Bronchus fibroblast of lung (primary cell): ENCODE results near the gene KRTAP6-3. TPM values are rescaled to one million over a fixed set of nuclear protein-coding genes. Genes with fewer than 3 reads are reported as not detected.

Experiments
- total RNA-seq: library from RNA; depleted of rRNA; stranded (reverse); fragments of >200 nt; gene quantifications from 2 replicates; pipeline ENCODE4 v1.2.3, GENCODE V29; 2015

The KRTAP6-3 gene, protein sequence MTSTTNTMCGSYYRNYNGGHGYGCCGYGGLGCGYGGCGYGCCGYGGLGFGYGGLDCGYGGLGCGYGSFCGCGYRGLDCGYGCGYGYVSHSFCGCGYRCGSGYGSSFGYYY
- not detected in 2 replicates for total RNA-seq

GRCh38 chr21:30592140-30592539 lies at the start of gene KRTAP6-3:
TSS of gene KRTAP6-3 (plus strand) at chr21:30592440. CDS start at chr21:30592446, 6 bp downstream.

GRCh38 chr21:30561264-30561895 lies 30.9 kb upstream of the KRTAP6-3 start, which contains the start of gene KRTAP19-7:
TSS of gene KRTAP19-7 (minus strand) at chr21:30561314. CDS start at chr21:30561289, 25 bp downstream.

DNA sequence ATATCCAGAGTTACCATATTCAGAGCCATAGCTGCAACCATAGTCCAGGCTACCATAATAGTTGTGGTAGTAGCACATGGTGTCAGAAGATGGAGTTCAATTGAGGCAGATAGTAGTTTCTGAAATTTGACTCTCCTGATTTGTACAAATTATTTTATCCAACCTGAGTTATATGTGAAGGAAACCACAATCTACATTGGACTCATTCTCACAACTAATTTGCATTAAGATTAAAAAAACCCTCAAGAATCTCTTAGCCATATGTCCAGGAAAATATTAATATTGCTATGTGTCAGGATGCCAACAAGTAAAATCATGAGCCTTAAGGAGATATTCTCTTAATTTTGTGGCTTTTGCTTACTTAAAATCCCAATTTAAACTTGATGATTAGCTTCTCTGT lies 1.9 kb upstream of the KRTAP6-3 start, which contains the start of gene KRTAP22-2:
TSS of gene KRTAP22-2 (minus strand) at position 101 of the 400 bp plus-strand sequence.

DNA sequence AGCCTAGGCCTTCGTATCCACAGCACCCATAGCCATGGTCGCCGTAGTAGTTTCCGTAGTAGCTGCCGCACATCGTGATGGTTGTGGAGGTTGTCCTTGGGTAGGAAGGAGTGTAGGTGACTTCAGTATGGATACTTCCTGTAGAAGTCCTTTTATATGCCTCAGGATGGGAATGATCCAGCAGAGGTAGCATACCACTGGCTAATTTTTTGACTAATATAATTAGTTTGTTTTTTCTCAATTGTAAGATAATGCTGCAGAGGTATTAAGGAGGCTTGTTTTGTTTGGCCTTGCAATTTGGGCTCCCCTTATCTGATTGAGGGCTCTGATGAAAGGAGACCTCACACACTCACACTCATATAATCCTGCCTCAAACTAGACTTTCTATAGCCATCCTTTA lies 6.6 kb downstream of the KRTAP6-3 start, which contains the start of gene KRTAP6-2:
TSS of gene KRTAP6-2 (minus strand) at position 101 of the 400 bp plus-strand sequence. CDS start at position 73, 28 bp downstream.

GRCh38 chr21:30600787-30601186 lies 8.5 kb downstream of the KRTAP6-3 start, which contains the start of gene KRTAP22-1:
TSS of gene KRTAP22-1 (plus strand) at chr21:30601087.

DNA sequence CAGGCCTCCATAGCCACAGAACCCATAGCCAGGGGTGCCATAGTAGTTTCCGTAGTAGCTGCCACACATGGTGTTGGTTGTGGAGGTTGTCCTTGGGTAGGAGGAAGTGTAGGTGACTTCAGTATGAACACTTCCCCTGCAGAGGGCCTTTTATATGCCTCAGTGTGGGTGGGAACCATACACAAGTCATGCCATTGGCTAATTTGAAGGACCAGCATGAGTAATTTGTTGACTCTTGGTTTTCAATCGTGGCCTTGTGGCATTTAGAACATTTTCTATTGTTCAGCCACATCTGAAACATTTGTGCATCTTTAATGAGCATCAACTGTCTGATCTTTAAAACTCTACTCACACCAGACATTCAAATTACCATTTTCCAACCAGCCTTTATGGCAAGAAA lies 21.6 kb downstream of the KRTAP6-3 start, which contains the start of gene KRTAP6-1:
TSS of gene KRTAP6-1 (minus strand) at position 95 of the 400 bp plus-strand sequence. CDS start at position 69, 26 bp downstream.

GRCh38 chr21:30616125-30616524 lies 23.9 kb downstream of the KRTAP6-3 start, which contains the start of gene KRTAP20-1:
TSS of gene KRTAP20-1 (plus strand) at chr21:30616425. CDS start at chr21:30616455, 30 bp downstream.

GRCh38 chr21:30620522-30620921 lies 28.3 kb downstream of the KRTAP6-3 start, which contains the start of gene KRTAP20-4:
TSS of gene KRTAP20-4 (plus strand) at chr21:30620627.

GRCh38 chr21:30634906-30635305 lies 42.7 kb downstream of the KRTAP6-3 start, which contains the start of gene KRTAP20-2:
TSS of gene KRTAP20-2 (plus strand) at chr21:30635206. CDS start at chr21:30635264, 58 bp downstream.

GRCh38 chr21:30642564-30642963 lies 50.3 kb downstream of the KRTAP6-3 start, which contains the start of gene KRTAP20-3:
TSS of gene KRTAP20-3 (plus strand) at chr21:30642864.

Other genes starting within 250 kb of the KRTAP6-3 start
- not detected in 2 replicates for gene KRTAP23-1, start 243.8 kb upstream of the KRTAP6-3 start, total RNA-seq
- not detected in 2 replicates for gene KRTAP13-2, start 220.2 kb upstream of the KRTAP6-3 start, total RNA-seq
- gene KRTAP13-1, start 196.4 kb upstream of the KRTAP6-3 start, total RNA-seq, result not detected in 2 replicates
- not detected in 2 replicates for gene KRTAP13-3, start 166.5 kb upstream of the KRTAP6-3 start, total RNA-seq
- not detected in 2 replicates for gene KRTAP13-4, start 162.2 kb upstream of the KRTAP6-3 start, total RNA-seq
- gene KRTAP15-1, start 152.2 kb upstream of the KRTAP6-3 start, total RNA-seq, result not detected in 2 replicates
- gene KRTAP19-1, start 112.1 kb upstream of the KRTAP6-3 start, total RNA-seq, result not detected in 2 replicates
- not detected in 2 replicates for gene KRTAP19-2, start 105.0 kb upstream of the KRTAP6-3 start, total RNA-seq
- gene KRTAP19-3, start 100.4 kb upstream of the KRTAP6-3 start, total RNA-seq, result not detected in 2 replicates
- gene KRTAP19-4, start 95.3 kb upstream of the KRTAP6-3 start, total RNA-seq, result not detected in 2 replicates
- not detected in 2 replicates for gene KRTAP19-5, start 90.3 kb upstream of the KRTAP6-3 start, total RNA-seq
- not detected in 2 replicates for gene KRTAP19-6, start 50.6 kb upstream of the KRTAP6-3 start, total RNA-seq
- not detected in 2 replicates for gene KRTAP19-7, start 31.1 kb upstream of the KRTAP6-3 start, total RNA-seq
- gene KRTAP22-2, start 2.0 kb upstream of the KRTAP6-3 start, total RNA-seq, result not detected in 2 replicates
- not detected in 2 replicates for gene KRTAP6-2, start 6.5 kb downstream of the KRTAP6-3 start, total RNA-seq
- not detected in 2 replicates for gene KRTAP22-1, start 8.6 kb downstream of the KRTAP6-3 start, total RNA-seq
- not detected in 2 replicates for gene KRTAP6-1, start 21.5 kb downstream of the KRTAP6-3 start, total RNA-seq
- not detected in 2 replicates for gene KRTAP20-1, start 24.0 kb downstream of the KRTAP6-3 start, total RNA-seq
- not detected in 2 replicates for gene KRTAP20-4, start 28.2 kb downstream of the KRTAP6-3 start, total RNA-seq
- not detected in 2 replicates for gene KRTAP20-2, start 42.8 kb downstream of the KRTAP6-3 start, total RNA-seq
- not detected in 2 replicates for gene KRTAP20-3, start 50.4 kb downstream of the KRTAP6-3 start, total RNA-seq
- not detected in 2 replicates for gene KRTAP21-3, start 126.3 kb downstream of the KRTAP6-3 start, total RNA-seq
- gene KRTAP21-2, start 154.8 kb downstream of the KRTAP6-3 start, total RNA-seq, result not detected in 2 replicates
- not detected in 2 replicates for gene KRTAP21-1, start 163.0 kb downstream of the KRTAP6-3 start, total RNA-seq
- not detected in 2 replicates for gene KRTAP8-1, start 220.8 kb downstream of the KRTAP6-3 start, total RNA-seq
- not detected in 2 replicates for gene KRTAP7-1, start 237.3 kb downstream of the KRTAP6-3 start, total RNA-seq